Measurements from ENCODE around the gene PHF3.
A peak's percentile ranks its signal among the peaks of the same experiment; 100 is the strongest.

The PHF3 gene

GRCh38 chr6:63636518-63637021 is 968 bp downstream of the PHF3 start:
- no peak for DNase-seq (ENCODE audit: low read depth)
- TF ChIP-seq POLR2A (IDR thresholded peaks at IDR 0.05; ENCODE audit: extremely low read depth, insufficient read length): no peak
- no peak for TF ChIP-seq MAX (IDR thresholded peaks at IDR 0.05; ENCODE audit: low read depth, low read length)
- TF ChIP-seq CTCF (IDR thresholded peaks at IDR 0.05; ENCODE audit: low read depth, low read length): no peak
- no peak for TF ChIP-seq MYC (IDR thresholded peaks at IDR 0.05; ENCODE audit: low read depth, low read length)
- H3K4me3 ChIP-seq (ENCODE audit: low read depth, low read length): peak overlapping the region; percentile 95

GRCh38 chr6:63637865-63638445 is 2.4 kb downstream of the PHF3 start:
- H3K4me3 ChIP-seq (ENCODE audit: low read depth, low read length): peak overlapping the region; percentile 95
- TF ChIP-seq MYC (IDR thresholded peaks at IDR 0.05; ENCODE audit: low read depth, low read length) (no peak), CTCF (IDR thresholded peaks at IDR 0.05; ENCODE audit: low read depth, low read length) (no peak), MAX (IDR thresholded peaks at IDR 0.05; ENCODE audit: low read depth, low read length) (no peak), POLR2A (IDR thresholded peaks at IDR 0.05; ENCODE audit: extremely low read depth, insufficient read length) (no peak)
- DNase-seq (ENCODE audit: low read depth): peak; percentile 23

GRCh38 chr6:63640062-63640461 is 4.5 kb downstream of the PHF3 start:
- H3K4me3 ChIP-seq (ENCODE audit: low read depth, low read length): peak overlapping the region; percentile 95
- peak; percentile 46 for DNase-seq (ENCODE audit: low read depth)
- TF ChIP-seq MAX (IDR thresholded peaks at IDR 0.05; ENCODE audit: low read depth, low read length) (0 out of 2 replicates have a peak, but pooled peaks have one; percentile 14), POLR2A (IDR thresholded peaks at IDR 0.05; ENCODE audit: extremely low read depth, insufficient read length) (no peak)

GRCh38 chr6:63643862-63644261 is 8.3 kb downstream of the PHF3 start:
- TF ChIP-seq MAX (IDR thresholded peaks at IDR 0.05; ENCODE audit: low read depth, low read length): no peak
- TF ChIP-seq CTCF (IDR thresholded peaks at IDR 0.05; ENCODE audit: low read depth, low read length): no peak
- no peak for TF ChIP-seq POLR2A (IDR thresholded peaks at IDR 0.05; ENCODE audit: extremely low read depth, insufficient read length)
- no peak for TF ChIP-seq MYC (IDR thresholded peaks at IDR 0.05; ENCODE audit: low read depth, low read length)
- peak; percentile 34 for DNase-seq (ENCODE audit: low read depth)
- no peak overlapping the region for H3K4me3 ChIP-seq (ENCODE audit: low read depth, low read length)

GRCh38 chr6:63644668-63645326 is 9.2 kb downstream of the PHF3 start:
- TF ChIP-seq MYC (IDR thresholded peaks at IDR 0.05; ENCODE audit: low read depth, low read length): no peak
- TF ChIP-seq CTCF (IDR thresholded peaks at IDR 0.05; ENCODE audit: low read depth, low read length): no peak
- TF ChIP-seq POLR2A (IDR thresholded peaks at IDR 0.05; ENCODE audit: extremely low read depth, insufficient read length): no peak
- TF ChIP-seq MAX (IDR thresholded peaks at IDR 0.05; ENCODE audit: low read depth, low read length): no peak

GRCh38 chr6:63649269-63649668 is 13.7 kb downstream of the PHF3 start:
- no peak for DNase-seq (ENCODE audit: low read depth)
- H3K4me3 ChIP-seq (ENCODE audit: low read depth, low read length): no peak overlapping the region
- TF ChIP-seq POLR2A (IDR thresholded peaks at IDR 0.05; ENCODE audit: extremely low read depth, insufficient read length): no peak
- no peak for TF ChIP-seq MAX (IDR thresholded peaks at IDR 0.05; ENCODE audit: low read depth, low read length)
- TF ChIP-seq CTCF (IDR thresholded peaks at IDR 0.05; ENCODE audit: low read depth, low read length): no peak
- no peak for TF ChIP-seq MYC (IDR thresholded peaks at IDR 0.05; ENCODE audit: low read depth, low read length)

More at GRCh38 chr6:63644668-63645326, 9.2 kb downstream of the PHF3 start:
- H3K4me3 ChIP-seq (ENCODE audit: low read depth, low read length): no peak overlapping the region
- no peak for DNase-seq (ENCODE audit: low read depth)
